Progenitor cell of endocrine pancreas (in vitro differentiated cells): Measurements from ENCODE around the gene TEX261. TPM values are rescaled to one million over a fixed set of nuclear protein-coding genes. Genes with fewer than 3 reads are reported as not detected.
"Not testable (repeated sequence)": the region's sequence is repeated elsewhere in the genome, so short reads cannot be mapped to it uniquely, and the experiment has no call there.

Source experiments
- DNase-seq: peaks from one replicate; pipeline ENCODE4 v3.0.0; 2021; ENCODE audit warnings: low spot score; ENCODE audit not compliant: unreplicated experiment
- H3K27ac Mint-ChIP-seq: 2 replicates; pipeline ENCODE4 v1.8.0; 2021; ENCODE audit warnings: mild to moderate bottlenecking, moderate library complexity, mixed read lengths
- H3K27me3 Mint-ChIP-seq: 2 replicates; pipeline ENCODE4 v1.8.0; 2021; ENCODE audit warnings: mixed read lengths
- H3K36me3 Mint-ChIP-seq: 2 replicates; pipeline ENCODE4 v1.8.0; 2022; ENCODE audit warnings: mixed read lengths; ENCODE audit not compliant: insufficient read depth
- H3K4me1 Mint-ChIP-seq: 2 replicates; pipeline ENCODE4 v1.8.0; 2021; ENCODE audit warnings: low read depth, mixed read lengths
- H3K4me3 Mint-ChIP-seq: 2 replicates; pipeline ENCODE4 v1.8.0; 2021; ENCODE audit warnings: low read depth, mild to moderate bottlenecking, moderate library complexity, mixed read lengths
- H3K9me3 Mint-ChIP-seq: 2 replicates; pipeline ENCODE4 v1.8.0; 2021; ENCODE audit warnings: low read depth, mixed read lengths
- long read RNA-seq: library from polyadenylated mRNA; unstranded; transcript quantifications from one replicate; pipeline ENCODE4 v2.0.0, GENCODE V29; 2020
- total RNA-seq: library from RNA; stranded (reverse); gene quantifications from 2 replicates; pipeline ENCODE4 v1.2.1, GENCODE V29; 2021
- TF ChIP-seq, protein P1 (sequence below): fragments of 200-600 bp; sonication (generic); IDR thresholded peaks from one replicate; pipeline ENCODE4 v1.5.0; 2021; ENCODE audit warnings: antibody characterized with exemption, mild to moderate bottlenecking; ENCODE audit not compliant: unreplicated experiment

The TEX261 gene
- 35.4 and 36.9 TPM in 2 replicates for total RNA-seq
- long read RNA-seq, partial matches to known transcripts, result 0 of 8 reads
- long read RNA-seq, other reads (novel, unspliced or antisense), result 5 of 8 reads

DNA sequence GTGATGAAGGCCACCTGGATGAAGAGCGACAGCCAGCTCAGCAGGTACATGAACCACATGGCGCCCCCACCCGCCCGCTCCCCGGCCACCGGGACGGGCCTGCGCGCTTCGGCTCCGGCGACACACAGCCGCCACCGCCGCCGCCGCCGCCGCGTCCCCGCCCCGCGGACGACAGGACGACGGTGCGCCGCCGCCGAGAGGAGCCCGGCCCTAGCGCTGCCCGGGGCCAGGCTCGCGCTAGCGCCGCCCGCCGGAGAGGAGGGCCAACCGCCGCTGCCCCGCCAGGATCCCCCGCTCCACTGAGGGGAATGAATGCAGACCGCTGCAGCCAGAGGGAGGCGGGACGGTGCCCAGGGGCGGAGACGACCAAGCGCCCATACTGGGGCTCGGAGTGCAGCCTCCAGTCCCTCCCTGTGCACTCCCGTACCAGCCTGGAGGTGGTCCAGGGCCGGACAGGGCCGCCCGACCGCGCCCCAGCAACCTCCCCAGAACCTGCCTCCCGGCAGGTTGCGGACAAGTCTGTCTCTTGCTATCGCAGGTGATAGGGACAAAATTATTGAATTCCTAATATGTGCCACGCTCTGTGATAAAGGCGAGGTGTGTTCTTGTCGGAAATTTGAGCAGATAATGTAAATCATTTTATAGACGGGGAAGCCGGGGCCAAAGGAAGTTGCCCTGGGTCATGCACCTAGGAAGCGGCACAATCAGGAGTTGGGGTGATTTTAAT, at the start of gene TEX261:
TSS of gene TEX261 (minus strand) at position 175 of the 727 bp plus-strand sequence. CDS start at position 59, 116 bp downstream.
- peak; percentile 91 for DNase-seq
- H3K4me3 Mint-ChIP-seq, result peak within 1 kb of the TSS; percentile 86
- H3K27ac Mint-ChIP-seq, result peak within 1 kb of the TSS; percentile 94
- no peaks in the 10 kb centered on the region for H3K36me3 Mint-ChIP-seq
- peaks cover 4% of the 10 kb centered on the region for H3K27me3 Mint-ChIP-seq
- peaks cover 14% of the 10 kb centered on the region for H3K4me1 Mint-ChIP-seq
- TF ChIP-seq, protein P1, sequence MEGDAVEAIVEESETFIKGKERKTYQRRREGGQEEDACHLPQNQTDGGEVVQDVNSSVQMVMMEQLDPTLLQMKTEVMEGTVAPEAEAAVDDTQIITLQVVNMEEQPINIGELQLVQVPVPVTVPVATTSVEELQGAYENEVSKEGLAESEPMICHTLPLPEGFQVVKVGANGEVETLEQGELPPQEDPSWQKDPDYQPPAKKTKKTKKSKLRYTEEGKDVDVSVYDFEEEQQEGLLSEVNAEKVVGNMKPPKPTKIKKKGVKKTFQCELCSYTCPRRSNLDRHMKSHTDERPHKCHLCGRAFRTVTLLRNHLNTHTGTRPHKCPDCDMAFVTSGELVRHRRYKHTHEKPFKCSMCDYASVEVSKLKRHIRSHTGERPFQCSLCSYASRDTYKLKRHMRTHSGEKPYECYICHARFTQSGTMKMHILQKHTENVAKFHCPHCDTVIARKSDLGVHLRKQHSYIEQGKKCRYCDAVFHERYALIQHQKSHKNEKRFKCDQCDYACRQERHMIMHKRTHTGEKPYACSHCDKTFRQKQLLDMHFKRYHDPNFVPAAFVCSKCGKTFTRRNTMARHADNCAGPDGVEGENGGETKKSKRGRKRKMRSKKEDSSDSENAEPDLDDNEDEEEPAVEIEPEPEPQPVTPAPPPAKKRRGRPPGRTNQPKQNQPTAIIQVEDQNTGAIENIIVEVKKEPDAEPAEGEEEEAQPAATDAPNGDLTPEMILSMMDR, result peak; percentile 75
- no peaks in the 10 kb centered on the region for H3K9me3 Mint-ChIP-seq

DNA sequence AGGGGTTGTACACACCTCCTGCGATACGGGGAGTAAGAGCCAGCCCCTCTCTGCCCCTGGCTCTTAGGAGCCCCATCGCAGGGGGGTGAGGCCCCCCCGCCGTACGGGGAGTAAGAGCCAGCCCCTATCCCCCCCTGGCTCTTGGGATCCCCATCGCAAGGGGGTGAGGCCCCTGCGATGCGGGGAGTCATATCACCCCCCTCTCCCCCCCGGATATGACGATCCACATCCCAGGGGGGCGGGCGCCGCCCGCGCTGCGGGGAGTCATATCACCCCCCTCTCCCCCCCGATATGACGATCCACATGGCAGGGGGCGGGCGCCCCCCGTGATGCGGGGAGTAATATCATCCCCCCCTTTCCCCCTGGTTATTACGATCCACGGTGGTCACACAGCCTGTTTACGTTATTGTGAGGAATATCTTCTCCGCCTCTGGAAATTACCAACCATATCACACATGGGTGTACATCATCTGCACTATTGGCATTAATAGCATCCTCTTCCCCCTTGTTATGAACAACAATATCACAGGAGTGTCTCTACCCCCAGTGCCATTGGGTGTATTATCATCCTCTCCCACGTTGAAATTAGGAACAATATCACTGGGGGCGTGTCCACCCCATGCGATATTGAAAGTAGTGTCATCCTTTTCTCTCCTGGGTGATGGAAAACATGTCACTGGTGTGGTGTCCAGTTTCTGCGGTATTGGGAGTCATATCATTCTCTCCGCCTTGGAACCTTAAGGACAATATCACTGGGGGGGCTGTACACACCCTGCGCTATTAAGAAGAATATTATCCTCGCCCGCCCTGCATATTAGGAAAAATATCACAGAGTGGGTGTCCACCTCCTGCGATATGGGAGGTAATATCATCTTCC, 49.1 kb upstream of the TEX261 start:
- no peak overlapping the region for H3K27ac Mint-ChIP-seq
- no peak overlapping the region for H3K4me3 Mint-ChIP-seq

DNA sequence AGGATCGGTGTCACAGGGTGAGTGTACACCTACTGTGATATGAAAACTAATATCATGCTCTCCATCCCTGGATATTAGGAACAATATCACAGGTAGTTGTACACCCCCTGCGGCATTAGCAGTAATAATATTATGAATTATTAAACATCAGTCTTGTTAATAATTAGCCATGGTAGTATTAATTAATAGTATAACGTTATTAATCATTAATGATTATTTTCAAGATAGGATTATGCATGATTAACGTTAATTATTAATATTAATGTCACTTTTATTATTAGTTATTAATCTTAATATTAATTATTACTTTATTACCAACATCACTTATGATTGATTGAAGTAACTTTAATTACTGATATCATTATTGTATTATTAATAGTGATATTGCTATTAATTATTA, 47.6 kb upstream of the TEX261 start:
- no peak overlapping the region for H3K4me3 Mint-ChIP-seq
- H3K4me1 Mint-ChIP-seq, result peaks cover under 1% of the 10 kb centered on the region
- no peak overlapping the region for H3K27ac Mint-ChIP-seq
- DNase-seq, result no peak
- H3K27me3 Mint-ChIP-seq, result peaks cover 36% of the 10 kb centered on the region
- TF ChIP-seq, protein P1, result no peak
- no peaks in the 10 kb centered on the region for H3K36me3 Mint-ChIP-seq
- H3K9me3 Mint-ChIP-seq, result no peaks in the 10 kb centered on the region

More for the DNA sequence above, 49.1 kb upstream of the TEX261 start:
- TF ChIP-seq, protein P1, result no peak
- Mint-ChIP-seq H3K9me3 (no peaks in the 10 kb centered on the region), H3K36me3 (no peaks in the 10 kb centered on the region), H3K4me1 (peaks cover 8% of the 10 kb centered on the region), H3K27me3 (peaks cover 33% of the 10 kb centered on the region)
- no peak for DNase-seq

DNA sequence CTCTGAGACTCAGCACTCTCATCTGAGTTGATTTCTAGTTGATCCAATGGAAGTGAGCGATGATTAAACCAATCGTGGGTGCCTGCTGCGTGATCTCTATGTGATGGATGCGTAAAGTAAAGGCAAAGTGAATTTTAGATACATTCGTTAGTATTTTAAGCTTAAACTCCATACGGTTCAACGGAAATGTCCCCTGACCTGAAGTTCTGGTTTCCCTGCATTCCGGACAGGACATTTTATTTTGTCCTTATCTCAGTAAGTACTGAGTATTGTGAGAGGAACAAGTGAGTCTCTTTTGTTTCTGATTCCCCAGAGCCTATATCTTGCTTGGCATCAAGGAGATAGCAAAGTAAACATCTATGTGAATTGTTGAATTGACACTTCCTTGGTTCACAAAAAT, 41.6 kb upstream of the TEX261 start:
- not testable (repeated sequence) for H3K4me1 Mint-ChIP-seq, H3K27ac Mint-ChIP-seq, H3K36me3 Mint-ChIP-seq, DNase-seq, H3K4me3 Mint-ChIP-seq, H3K9me3 Mint-ChIP-seq
- H3K27me3 Mint-ChIP-seq, result peaks cover 22% of the 10 kb centered on the region

DNA sequence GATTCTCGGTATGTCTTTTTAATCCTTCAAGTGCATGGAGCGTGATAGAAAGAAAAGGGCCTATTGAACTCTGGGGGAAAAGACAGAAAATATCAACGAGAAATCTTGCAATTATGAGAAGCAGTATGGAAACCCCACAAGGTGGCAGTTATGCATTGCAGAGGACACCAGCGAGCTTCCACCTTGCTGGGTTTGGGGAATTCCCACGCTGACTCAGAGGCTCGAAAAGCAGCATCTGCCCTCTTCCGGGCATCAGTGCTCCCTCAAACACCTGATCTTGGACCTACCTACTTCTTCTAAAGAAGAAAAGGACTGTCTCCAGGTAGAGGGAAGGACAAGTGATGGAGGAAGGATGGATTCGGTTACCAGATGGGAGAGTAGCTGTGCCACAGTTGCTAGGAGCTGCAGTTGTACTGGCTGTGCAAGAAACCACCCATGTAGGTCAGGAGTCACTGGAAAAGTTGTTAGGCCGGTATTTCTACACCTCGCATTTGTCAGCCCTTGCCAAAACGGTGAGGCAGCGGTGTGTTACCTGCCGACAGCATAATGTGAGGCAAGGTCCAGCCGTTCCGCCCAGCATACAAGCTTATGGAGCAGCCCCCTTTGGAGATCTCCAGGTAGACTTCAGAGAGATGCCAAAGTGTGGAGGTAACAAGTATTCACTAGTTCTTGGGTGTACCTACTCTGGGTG, 29.0 kb upstream of the TEX261 start:
- DNase-seq, H3K27me3 Mint-ChIP-seq, H3K36me3 Mint-ChIP-seq, H3K9me3 Mint-ChIP-seq: not testable (repeated sequence)
- H3K4me1 Mint-ChIP-seq, result peaks cover 21% of the 10 kb centered on the region
- peak overlapping the region; percentile 4 for H3K4me3 Mint-ChIP-seq
- peak overlapping the region; percentile 77 for H3K27ac Mint-ChIP-seq

DNA sequence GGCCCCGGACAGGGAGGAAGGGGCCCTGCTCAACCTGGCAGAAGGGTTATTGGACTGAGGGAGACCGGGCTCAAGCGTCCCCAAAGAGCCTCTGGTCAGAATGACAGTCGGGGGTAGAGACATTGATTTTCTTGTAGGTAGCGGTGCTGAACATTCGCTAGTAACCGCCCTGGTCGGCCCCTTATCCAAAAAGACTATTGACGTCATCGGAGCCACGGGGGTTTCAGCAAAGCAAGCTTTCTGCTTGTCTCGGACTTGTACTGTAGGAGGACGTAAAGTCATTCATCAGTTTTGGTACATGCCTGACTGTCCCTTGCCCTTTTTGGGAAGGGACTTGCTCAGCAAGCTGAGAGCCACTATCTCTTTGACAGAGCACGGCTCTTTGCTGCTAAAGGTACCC, 26.7 kb upstream of the TEX261 start:
- H3K4me3 Mint-ChIP-seq, H3K9me3 Mint-ChIP-seq, H3K36me3 Mint-ChIP-seq, DNase-seq: not testable (repeated sequence)
- Mint-ChIP-seq H3K27ac (peak overlapping the region; percentile 83), H3K4me1 (peaks cover 21% of the 10 kb centered on the region), H3K27me3 (peaks cover 11% of the 10 kb centered on the region)

DNA sequence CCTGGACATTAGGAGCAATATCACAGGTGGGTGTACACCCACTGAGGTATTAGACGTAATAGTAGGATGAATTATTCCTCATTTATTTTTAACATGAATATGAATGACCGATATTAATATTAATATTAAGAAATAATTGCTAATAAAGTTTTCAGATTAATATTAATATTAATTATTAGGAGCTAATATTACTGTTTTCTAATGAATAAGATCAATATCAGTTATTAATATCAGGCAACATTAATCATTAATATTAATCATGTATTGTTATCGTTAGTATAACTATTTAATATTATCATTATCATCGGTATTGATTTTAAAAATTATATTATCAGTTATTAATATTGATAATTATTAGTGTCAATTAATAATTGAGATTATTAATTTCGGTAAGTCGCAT, 25.3 kb upstream of the TEX261 start:
- peaks cover 21% of the 10 kb centered on the region for H3K4me1 Mint-ChIP-seq
- H3K27me3 Mint-ChIP-seq, H3K27ac Mint-ChIP-seq, H3K9me3 Mint-ChIP-seq, H3K4me3 Mint-ChIP-seq, DNase-seq, H3K36me3 Mint-ChIP-seq: not testable (repeated sequence)
